ENCODE results near the gene CHAC2. TPM values are rescaled to one million over a fixed set of nuclear protein-coding genes. Genes with fewer than 3 reads are reported as not detected.

Gene CHAC2
- total RNA-seq: 1 to 10 TPM; 8.1 TPM

DNA sequence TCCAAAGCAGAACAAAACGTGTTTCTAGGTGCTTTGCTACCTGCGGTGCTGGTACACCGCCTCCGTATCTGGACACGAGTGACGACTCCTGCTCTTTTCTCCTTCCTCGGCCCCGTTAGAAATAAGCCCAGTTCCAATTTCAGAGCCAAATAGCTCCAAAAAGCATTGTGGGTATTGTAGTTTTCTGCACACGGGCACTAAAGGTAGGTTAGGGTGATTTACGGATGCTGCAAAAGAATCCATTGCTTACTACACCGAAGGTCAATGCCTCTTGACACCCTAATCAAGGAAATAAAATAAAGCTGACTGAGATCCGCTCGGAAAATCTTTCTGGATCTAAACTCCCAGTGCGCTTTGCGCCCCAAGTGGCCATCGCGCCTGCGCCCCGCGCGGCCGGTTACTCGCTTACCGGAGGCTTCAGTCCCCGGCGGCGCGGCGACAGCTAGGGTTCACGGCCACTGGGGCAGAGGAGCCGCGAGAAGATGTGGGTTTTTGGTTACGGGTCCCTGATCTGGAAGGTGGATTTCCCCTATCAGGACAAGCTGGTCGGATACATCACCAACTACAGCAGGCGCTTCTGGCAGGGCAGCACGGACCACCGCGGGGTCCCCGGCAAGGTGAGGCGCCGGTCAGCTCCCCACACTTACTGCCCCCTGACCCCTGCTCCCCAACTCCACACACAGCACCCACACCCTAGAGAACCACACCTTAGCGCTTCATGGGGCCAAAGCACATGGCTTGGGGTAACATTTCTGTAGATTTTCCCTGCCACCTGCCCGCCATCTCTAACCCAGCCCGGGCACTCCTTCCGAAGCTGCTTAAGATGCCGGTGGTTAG is at the start of gene CHAC2:
CHAC2 (plus strand) TSS at position 400 of the 837 bp plus-strand sequence; CDS start at position 483, 83 bp downstream.

GRCh38 chr2:53786705-53787613 is 19.4 kb downstream of the CHAC2 start, which contains the start of the genes ASB3 and ERLEC1:
Gene ASB3, minus strand, starts transcription at chr2:53786953. Its CDS starts 21,381 bp downstream, at chr2:53765572.
Gene ERLEC1, plus strand, starts transcription at chr2:53787044. Its CDS starts 167 bp downstream, at chr2:53787211.

Other genes with a start within 250 kb of the CHAC2 start
- gene ASB3, start 19.1 kb downstream of the CHAC2 start, total RNA-seq: 10 to 100 TPM; 24.3 to 25.1 TPM
- 10 to 100 TPM; 23.5 to 23.6 TPM for gene ERLEC1, start 19.2 kb downstream of the CHAC2 start, total RNA-seq
- 1 to 10 TPM; 2.1 to 2.3 TPM for gene GPR75, start 92.2 kb downstream of the CHAC2 start, total RNA-seq
- 10 to 100 TPM; 45.0 to 47.6 TPM for gene PSME4, start 203.2 kb downstream of the CHAC2 start, total RNA-seq

All from activated naive CD4-positive, alpha-beta T cell treated with anti-CD3 and anti-CD28 coated beads, Interleukin-2, amount 10 ng/mL, durations not matched to agents 5 hours and 36 hours (primary cell).